Liver (tissue), 9 donors: Measurements from ENCODE around the gene RASL10B. TPM values are rescaled to one million over a fixed set of nuclear protein-coding genes. Genes with fewer than 3 reads are reported as not detected.

Experiments
- DNase-seq: peaks from one replicate; pipeline ENCODE4 v3.0.0-alpha.2; 2017; ENCODE audit warnings: low spot score
- H3K27ac ChIP-seq, 2 donors: one replicate each; pipeline ENCODE4 v1.7.0; 2013; ENCODE audit warnings: inconsistent platforms in 2 of 2, low read length in 2 of 2, control low read depth in 1 of 2, low read depth in 1 of 2, mild to moderate bottlenecking in 1 of 2
- H3K27me3 ChIP-seq, 4 donors: one replicate each; pipeline versions ENCODE4 v1.6.1 to v1.7.0; 2013; ENCODE audit warnings: low read length in 3 of 4, inconsistent platforms in 1 of 4, mild to moderate bottlenecking in 1 of 4, moderate library complexity in 1 of 4; ENCODE audit not compliant: control insufficient read depth in 4 of 4, insufficient read depth in 4 of 4
- H3K36me3 ChIP-seq, 4 donors: one replicate each; pipeline versions ENCODE4 v1.6.1 to v1.7.0; 2013; ENCODE audit warnings: low read length in 3 of 4, mild to moderate bottlenecking in 3 of 4, low read depth in 1 of 4, moderate library complexity in 1 of 4; ENCODE audit not compliant: control insufficient read depth in 4 of 4, insufficient read depth in 3 of 4
- H3K4me1 ChIP-seq, 4 donors: one replicate each; pipeline versions ENCODE4 v1.6.1 to v1.7.0; 2013; ENCODE audit warnings: low read length in 3 of 4, mild to moderate bottlenecking in 3 of 4, moderate library complexity in 1 of 4; ENCODE audit not compliant: control insufficient read depth in 4 of 4, insufficient read depth in 4 of 4
- H3K4me3 ChIP-seq, 3 donors: one replicate each; pipeline versions ENCODE4 v1.6.1 to v1.7.0; 2013; ENCODE audit warnings: low read length in 3 of 3, control low read depth in 1 of 3, low read depth in 1 of 3, mild to moderate bottlenecking in 1 of 3
- H3K9ac ChIP-seq, 2 donors: one replicate each; pipeline ENCODE4 v1.7.0; 2013; ENCODE audit warnings: low read length in 2 of 2, mild to moderate bottlenecking in 2 of 2, moderate library complexity in 2 of 2, control low read depth in 1 of 2, low read depth in 1 of 2
- H3K9me3 ChIP-seq, 4 donors: one replicate each; pipeline versions ENCODE4 v1.6.1 to v1.7.0; 2013; ENCODE audit warnings: low read length in 3 of 4; ENCODE audit not compliant: control insufficient read depth in 4 of 4
- EGR1 ChIP-seq, 2 donors: IDR thresholded peaks; 2 replicates each; pipeline ENCODE4 v1.6.1; 2016 to 2018; ENCODE audit warnings: antibody characterized with exemption in 2 of 2, low read depth in 2 of 2
- FOXA1 ChIP-seq: IDR thresholded peaks from 2 replicates; pipeline ENCODE4 v1.6.1; 2016; ENCODE audit warnings: antibody characterized with exemption
- HNF4G ChIP-seq: IDR thresholded peaks from 2 replicates; pipeline ENCODE4 v1.6.1; 2016; ENCODE audit warnings: antibody characterized with exemption
- JUND ChIP-seq, 2 donors: IDR thresholded peaks; 2 replicates each; pipeline ENCODE4 v1.6.1; 2016; ENCODE audit warnings: antibody characterized with exemption in 2 of 2
- MAX ChIP-seq: IDR thresholded peaks from 2 replicates; pipeline ENCODE4 v1.6.1; 2016; ENCODE audit warnings: antibody characterized with exemption
- NR2F2 ChIP-seq: IDR thresholded peaks from 2 replicates; pipeline ENCODE4 v1.6.1; 2016; ENCODE audit warnings: antibody characterized with exemption
- REST ChIP-seq: IDR thresholded peaks from 2 replicates; pipeline ENCODE4 v1.6.1; 2016; ENCODE audit warnings: antibody characterized with exemption, mild to moderate bottlenecking
- RXRA ChIP-seq, 2 donors: IDR thresholded peaks; 2 replicates each; pipeline ENCODE4 v1.6.1; 2017 to 2018; ENCODE audit warnings: antibody characterized with exemption in 2 of 2, mild to moderate bottlenecking in 1 of 2
- SP1 ChIP-seq: IDR thresholded peaks from 2 replicates; pipeline ENCODE4 v1.6.1; 2018; ENCODE audit warnings: antibody characterized with exemption, mild to moderate bottlenecking
- TAF1 ChIP-seq: conservative IDR thresholded peaks from 2 replicates; pipeline ENCODE4 v1.6.1; 2016; ENCODE audit warnings: antibody characterized with exemption, mild to moderate bottlenecking
- YY1 ChIP-seq: IDR thresholded peaks from 2 replicates; pipeline ENCODE4 v1.6.1; 2016; ENCODE audit warnings: antibody characterized with exemption, mild to moderate bottlenecking
- WGBS: extraction: QIAGEN DNeasy Blood & Tissue Kit; methylation state at CpG from one replicate; pipeline ENCODE4 v1.1.7; 2013; 5-methylcytosine and 5-hydroxymethylcytosine counted together
- polyA plus RNA-seq, 2 donors: library from polyadenylated mRNA; stranded (reverse) in 1 of 2; unstranded in 1 of 2; fragments of 200-250 nt in 1 of 2; fragments of >200 nt in 1 of 2; fragmentation: Nextera tagmentation in 1 of 2; extraction: Ambion mirVana in 1 of 2; gene quantifications; one replicate each; pipeline versions ENCODE4 v1.2.1 to v1.2.3, GENCODE V29; 2013 to 2015
- total RNA-seq, 2 donors: library from RNA; depleted of rRNA; stranded (reverse); fragments of >200 nt; gene quantifications; one replicate each; pipeline ENCODE4 v1.2.3, GENCODE V29; 2014
- TF ChIP-seq, protein P1 (sequence below): IDR thresholded peaks from 2 replicates; pipeline ENCODE4 v1.6.1; 2016; ENCODE audit warnings: antibody characterized with exemption
- donor health status: healthy.
- donor health status: healthy.
- donor health status: healthy.
- donor health status: healthy.
- donor health status: healthy.

The RASL10B gene
- total and polyA plus RNA-seq, 4 donors = 0.42 to 3.8 (median 2.2) TPM

GRCh38 chr17:35738519-35739133 is 7.2 kb downstream of the RASL10B start (continued):
- TF ChIP-seq REST (no peak), MAX (no peak), HNF4G (no peak), NR2F2 (no peak)
- TF ChIP-seq, protein P1, sequence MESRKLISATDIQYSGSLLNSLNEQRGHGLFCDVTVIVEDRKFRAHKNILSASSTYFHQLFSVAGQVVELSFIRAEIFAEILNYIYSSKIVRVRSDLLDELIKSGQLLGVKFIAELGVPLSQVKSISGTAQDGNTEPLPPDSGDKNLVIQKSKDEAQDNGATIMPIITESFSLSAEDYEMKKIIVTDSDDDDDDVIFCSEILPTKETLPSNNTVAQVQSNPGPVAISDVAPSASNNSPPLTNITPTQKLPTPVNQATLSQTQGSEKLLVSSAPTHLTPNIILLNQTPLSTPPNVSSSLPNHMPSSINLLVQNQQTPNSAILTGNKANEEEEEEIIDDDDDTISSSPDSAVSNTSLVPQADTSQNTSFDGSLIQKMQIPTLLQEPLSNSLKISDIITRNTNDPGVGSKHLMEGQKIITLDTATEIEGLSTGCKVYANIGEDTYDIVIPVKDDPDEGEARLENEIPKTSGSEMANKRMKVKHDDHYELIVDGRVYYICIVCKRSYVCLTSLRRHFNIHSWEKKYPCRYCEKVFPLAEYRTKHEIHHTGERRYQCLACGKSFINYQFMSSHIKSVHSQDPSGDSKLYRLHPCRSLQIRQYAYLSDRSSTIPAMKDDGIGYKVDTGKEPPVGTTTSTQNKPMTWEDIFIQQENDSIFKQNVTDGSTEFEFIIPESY = no peak

- Histone ChIP-seq H3K36me3 (no peaks in the 10 kb centered on the region), H3K27me3 (peaks cover 0 to 5% (median 3%) of the 10 kb centered on the region in 4 donors), H3K9me3 (no peaks in the 10 kb centered on the region), H3K4me1 (peaks cover 2 to 9% (median 5%) of the 10 kb centered on the region in 4 donors), H3K27ac (no peak overlapping the region), H3K4me3 (no peak overlapping the region), H3K9ac (no peak overlapping the region)
- TF ChIP-seq JUND (IDR thresholded peaks at IDR 0.05) (no peak), TAF1 (no peak), RXRA (IDR thresholded peaks at IDR 0.05) (no peak)
- 88% methylated on average over 7 of the region's 7 CpGs for WGBS
- DNase-seq = no peak
Observed at GRCh38 chr17:35740216-35740615, 8.8 kb downstream of the RASL10B start.

- Histone ChIP-seq H3K36me3 (no peaks in the 10 kb centered on the region), H3K27ac (no peak overlapping the region), H3K9me3 (no peaks in the 10 kb centered on the region), H3K9ac (no peak overlapping the region), H3K4me1 (peaks cover 2 to 9% (median 5%) of the 10 kb centered on the region in 4 donors), H3K27me3 (peaks cover 0 to 5% (median 3%) of the 10 kb centered on the region in 4 donors), H3K4me3 (peak overlapping the region in 1 of 3 donors; percentile 24)
- no peak for DNase-seq
- WGBS = 22% methylated on average over 73 of the region's 73 CpGs
- TF ChIP-seq NR2F2 (no peak), YY1 (no peak), EGR1 (IDR thresholded peaks at IDR 0.05; ENCODE audit: low read depth in 2 of 2) (no peak), HNF4G (no peak), SP1 (no peak), FOXA1 (no peak), TAF1 (no peak), MAX (no peak)
- TF ChIP-seq, protein P1 = no peak
Observed at GRCh38 chr17:35740997-35741931, 9.8 kb downstream of the RASL10B start.
